GM23248 (cell line): Measurements from ENCODE around the gene IL12RB1. TPM values are rescaled to one million over a fixed set of nuclear protein-coding genes. Genes with fewer than 3 reads are reported as not detected.

ENCODE experiments used
- DNase-seq: peaks from one replicate; pipeline ENCODE4 v3.0.0-alpha.2; 2015
- H2AFZ ChIP-seq: fragments of 200-600 bp; sonication (generic); 2 replicates; pipeline ENCODE4 v1.6.1; 2016; ENCODE audit warnings: antibody characterized with exemption
- H3F3A ChIP-seq: fragments of 200-600 bp; sonication (generic); 2 replicates; pipeline ENCODE4 v1.6.1; 2016; ENCODE audit warnings: mild to moderate bottlenecking, antibody characterized with exemption, mixed run types; ENCODE audit not compliant: insufficient read depth
- H3K27ac ChIP-seq: fragments of 200-600 bp; sonication (generic); 2 replicates; pipeline ENCODE4 v1.5.1; 2016; ENCODE audit warnings: mild to moderate bottlenecking
- H3K27me3 ChIP-seq: fragments of 200-600 bp; sonication (generic); replicated peaks from 2 replicates; pipeline ENCODE4 v1.6.1; 2016; ENCODE audit warnings: mild to moderate bottlenecking; ENCODE audit not compliant: insufficient read depth
- H3K36me3 ChIP-seq: fragments of 200-600 bp; sonication (generic); 2 replicates; pipeline ENCODE4 v1.6.1; 2016; ENCODE audit warnings: low read depth, mild to moderate bottlenecking
- H3K4me1 ChIP-seq: fragments of 200-600 bp; sonication (generic); 2 replicates; pipeline ENCODE4 v1.6.1; 2016; ENCODE audit warnings: mild to moderate bottlenecking; ENCODE audit not compliant: insufficient read depth
- H3K4me2 ChIP-seq: fragments of 200-600 bp; sonication (generic); one replicate; pipeline ENCODE4 v1.6.1; 2016; ENCODE audit warnings: mild to moderate bottlenecking; ENCODE audit not compliant: unreplicated experiment
- H3K4me3 ChIP-seq: fragments of 200-600 bp; sonication (generic); 2 replicates; pipeline ENCODE4 v1.5.1; 2016; ENCODE audit warnings: mild to moderate bottlenecking
- H3K79me2 ChIP-seq: fragments of 200-600 bp; sonication (generic); 2 replicates; pipeline ENCODE4 v1.6.1; 2016; ENCODE audit warnings: mild to moderate bottlenecking; ENCODE audit not compliant: insufficient read depth
- H3K9ac ChIP-seq: fragments of 200-600 bp; sonication (generic); 2 replicates; pipeline ENCODE4 v1.6.1; 2016; ENCODE audit warnings: mild to moderate bottlenecking
- H3K9me2 ChIP-seq: fragments of 200-600 bp; sonication (generic); 2 replicates; pipeline ENCODE4 v1.6.1; 2016; ENCODE audit warnings: mixed run types, mild to moderate bottlenecking, moderate library complexity; ENCODE audit not compliant: insufficient read depth
- H3K9me3 ChIP-seq: fragments of 200-600 bp; sonication (generic); one replicate; pipeline ENCODE4 v1.6.1; 2017; ENCODE audit warnings: low read depth
- H4K20me1 ChIP-seq: fragments of 200-600 bp; sonication (generic); 2 replicates; pipeline ENCODE4 v1.6.0; 2016; ENCODE audit not compliant: insufficient read depth
- EZH2 ChIP-seq: fragments of 200-600 bp; sonication (generic); IDR thresholded peaks from 2 replicates; pipeline ENCODE4 v1.6.1; 2018; ENCODE audit warnings: antibody characterized with exemption, mild to moderate bottlenecking; ENCODE audit not compliant: insufficient read depth, poor library complexity, severe bottlenecking
- EZH2phosphoT487 ChIP-seq: fragments of 200-600 bp; sonication (generic); IDR thresholded peaks from 2 replicates; pipeline ENCODE4 v1.6.1; 2018; ENCODE audit warnings: antibody characterized with exemption, moderate library complexity, mild to moderate bottlenecking, low read depth; ENCODE audit not compliant: insufficient read depth
- WGBS, 2 experiments: methylation state at CpG; one replicate each; pipeline ENCODE4 v1.1.6; 2015 to 2017; ENCODE audit warnings: low lambda C conversion rate in 2 of 2, low coverage in 1 of 2; ENCODE audit errors: missing lambda C conversion rate in 2 of 2; 5-methylcytosine and 5-hydroxymethylcytosine counted together
- in situ Hi-C: fragments of 300-500 bp; cut with MboI; formaldehyde crosslinking; loops from 2 replicates; pipeline ENCODE4 v1.15.0; 2020
- polyA plus RNA-seq: library from polyadenylated mRNA; unstranded; fragments of >200 nt; fragmentation: Nextera tagmentation; extraction: Ambion mirVana; gene quantifications from 2 replicates; pipeline ENCODE4 v1.2.1, GENCODE V29; 2016
- total RNA-seq: library from RNA; depleted of rRNA; stranded (reverse); fragments of >200 nt; shearing (Covaris generic); gene quantifications from 2 replicates; pipeline ENCODE4 v1.2.3, GENCODE V29; 2014

Gene IL12RB1
- total and polyA plus RNA-seq, 2 experiments from 2014 or later = not detected

DNA sequence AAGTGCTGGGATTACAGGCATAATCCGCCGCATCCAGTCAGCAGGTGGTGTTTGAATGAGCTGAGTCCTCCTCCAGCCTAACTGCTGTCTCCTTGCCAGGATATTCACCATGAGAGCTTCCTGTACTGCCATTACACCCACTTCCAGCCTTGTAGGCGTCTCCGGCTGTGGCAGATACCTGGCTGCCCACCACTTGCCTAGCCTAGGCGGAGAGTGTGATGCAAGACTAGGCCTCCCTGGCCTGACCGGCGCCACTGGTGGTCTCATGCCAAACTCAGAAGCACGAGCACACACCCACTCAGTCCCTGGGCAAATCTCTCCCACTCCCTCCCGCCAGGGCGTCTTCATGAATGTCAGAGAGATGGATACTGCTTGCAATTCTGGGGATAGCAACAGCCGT lies 16.6 kb downstream of the IL12RB1 start:
- Histone ChIP-seq H3F3A (no peaks in the 10 kb centered on the region), H3K4me1 (no peaks in the 10 kb centered on the region), H3K9me2 (no peaks in the 10 kb centered on the region), H3K9me3 (no peaks in the 10 kb centered on the region), H3K4me3 (no peak overlapping the region), H3K27me3 (no peaks in the 10 kb centered on the region), H3K27ac (no peak overlapping the region), H4K20me1 (no peaks in the 10 kb centered on the region), H3K79me2 (no peaks in the 10 kb centered on the region), H3K4me2 (no peak overlapping the region), H3K36me3 (no peaks in the 10 kb centered on the region), H3K9ac (no peak overlapping the region), H2AFZ (no peak overlapping the region)
- no peak for DNase-seq
- 42 to 47% methylated on average over 11 of the region's 11 CpGs for WGBS, 2 experiments
- in situ Hi-C loops = no loop called here
- no peak for TF ChIP-seq EZH2phosphoT487
- TF ChIP-seq EZH2 = no peak

DNA sequence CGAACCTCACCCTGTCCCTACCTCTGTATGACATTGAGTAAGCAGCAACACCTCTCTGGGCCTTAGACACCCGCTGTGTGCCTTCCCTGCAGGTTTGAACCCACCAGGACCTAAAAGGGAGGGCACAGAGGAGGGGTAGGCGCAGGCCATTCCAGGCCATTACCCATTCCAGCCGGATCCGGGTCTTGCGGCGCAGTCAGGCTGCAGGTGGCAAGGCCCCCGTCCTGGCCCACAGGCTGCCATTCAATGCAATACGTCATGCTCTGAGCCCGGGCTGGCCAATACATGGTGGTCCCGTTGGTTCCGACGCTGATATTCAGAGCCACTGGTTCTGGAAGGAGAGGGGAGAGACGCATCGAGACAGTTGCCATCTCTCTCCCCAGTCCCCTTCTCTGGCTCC lies 17.4 kb downstream of the IL12RB1 start:
- Histone ChIP-seq H3K36me3 (no peaks in the 10 kb centered on the region), H3K27me3 (no peaks in the 10 kb centered on the region), H3F3A (no peaks in the 10 kb centered on the region), H3K4me2 (no peak overlapping the region), H2AFZ (no peak overlapping the region), H3K4me1 (no peaks in the 10 kb centered on the region), H3K4me3 (no peak overlapping the region), H3K9ac (no peak overlapping the region), H3K9me2 (no peaks in the 10 kb centered on the region), H3K9me3 (no peaks in the 10 kb centered on the region), H3K79me2 (no peaks in the 10 kb centered on the region), H4K20me1 (no peaks in the 10 kb centered on the region), H3K27ac (no peak overlapping the region)
- 60 to 82% methylated on average over 8 to 14 of the region's 15 CpGs for WGBS, 2 experiments
- DNase-seq = no peak
- in situ Hi-C loops = no loop called here
- TF ChIP-seq EZH2phosphoT487 = no peak
- no peak for TF ChIP-seq EZH2

DNA sequence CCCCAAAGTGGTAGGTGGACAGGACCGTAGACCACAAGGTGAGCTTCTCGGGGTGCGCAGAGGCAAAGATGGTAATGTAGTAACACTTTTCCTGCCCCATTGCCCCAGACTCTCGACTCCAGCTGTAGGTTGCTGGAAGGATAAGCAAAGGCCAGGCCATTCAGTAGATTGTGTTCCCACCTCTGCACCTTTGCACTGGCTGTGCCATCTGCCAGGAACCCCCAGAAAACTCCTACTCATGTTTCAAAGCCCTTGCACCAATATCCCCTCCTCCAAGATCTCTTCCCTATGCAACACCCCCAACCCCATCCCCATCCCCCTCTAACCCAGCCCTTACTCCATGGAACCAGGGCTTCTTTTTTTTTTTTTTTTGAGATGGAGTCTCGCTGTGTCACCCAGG lies 18.3 kb downstream of the IL12RB1 start:
- H2AFZ ChIP-seq = no peak overlapping the region
- H3K79me2 ChIP-seq = no peaks in the 10 kb centered on the region
- no peaks in the 10 kb centered on the region for H3K4me1 ChIP-seq
- no peaks in the 10 kb centered on the region for H3K9me2 ChIP-seq
- H3K4me3 ChIP-seq = no peak overlapping the region
- no peak for DNase-seq
- no peaks in the 10 kb centered on the region for H4K20me1 ChIP-seq
- no peaks in the 10 kb centered on the region for H3K9me3 ChIP-seq
- H3F3A ChIP-seq = no peaks in the 10 kb centered on the region
- WGBS, 2 experiments = 83 to 92% methylated on average over 5 of the region's 5 CpGs
- no peak overlapping the region for H3K9ac ChIP-seq
- H3K27ac ChIP-seq = no peak overlapping the region
- TF ChIP-seq EZH2 = no peak
- TF ChIP-seq EZH2phosphoT487 = no peak
- no peaks in the 10 kb centered on the region for H3K36me3 ChIP-seq
- no peak overlapping the region for H3K4me2 ChIP-seq
- no peaks in the 10 kb centered on the region for H3K27me3 ChIP-seq
- in situ Hi-C loops = no loop called here

DNA sequence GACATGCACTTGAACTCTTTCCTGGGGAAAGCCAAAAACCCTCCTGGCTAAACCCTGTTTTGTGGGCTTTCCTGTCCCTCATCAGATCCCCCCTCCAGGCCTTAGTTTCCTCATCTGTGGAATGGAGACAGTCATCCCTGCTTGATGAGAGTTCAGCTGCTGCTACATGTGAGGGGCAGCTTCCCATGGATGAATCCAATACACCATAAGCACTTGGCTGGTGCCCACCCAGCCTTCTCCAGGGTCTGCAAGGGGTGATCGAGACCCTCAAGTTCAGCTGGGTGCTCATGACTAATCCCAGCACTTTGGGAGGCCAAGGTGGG lies 21.6 kb downstream of the IL12RB1 start:
- H3K79me2 ChIP-seq = no peaks in the 10 kb centered on the region
- 67 to 83% methylated on average over 1 of the region's 1 CpG for WGBS, 2 experiments
- no peaks in the 10 kb centered on the region for H3K9me3 ChIP-seq
- no peak overlapping the region for H3K4me2 ChIP-seq
- H3K4me3 ChIP-seq = no peak overlapping the region
- in situ Hi-C loops = no loop called here
- H3K27me3 ChIP-seq = no peaks in the 10 kb centered on the region
- H3F3A ChIP-seq = no peaks in the 10 kb centered on the region
- H2AFZ ChIP-seq = peak overlapping the region; percentile 42; the same call in 1 of the 2 replicates
- TF ChIP-seq EZH2 = no peak
- no peak for TF ChIP-seq EZH2phosphoT487
- H3K27ac ChIP-seq = no peak overlapping the region
- H3K9ac ChIP-seq = no peak overlapping the region
- H3K4me1 ChIP-seq = no peaks in the 10 kb centered on the region
- H3K9me2 ChIP-seq = no peaks in the 10 kb centered on the region
- H4K20me1 ChIP-seq = no peaks in the 10 kb centered on the region
- no peak for DNase-seq
- H3K36me3 ChIP-seq = no peaks in the 10 kb centered on the region

DNA sequence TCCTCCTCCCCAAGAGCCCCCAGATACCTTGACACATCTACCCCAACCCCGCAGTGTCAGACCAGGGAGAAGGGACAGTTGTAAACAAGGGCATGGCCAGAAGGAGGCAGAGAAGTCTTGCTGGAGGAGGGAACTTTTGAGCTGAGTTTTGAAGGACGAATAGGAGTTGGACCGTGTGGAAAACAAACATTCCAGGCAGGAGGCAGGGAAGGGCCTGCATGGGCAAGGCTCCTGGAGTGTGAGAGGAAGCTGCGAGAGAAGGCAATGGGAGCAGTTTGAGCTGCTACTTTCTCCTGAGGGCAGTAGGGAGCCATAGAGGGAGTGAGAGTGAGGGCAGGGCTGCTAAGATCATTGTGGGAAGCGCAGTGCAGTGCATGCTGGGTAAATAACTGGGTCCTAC lies 23.3 kb downstream of the IL12RB1 start:
- Histone ChIP-seq H3K27ac (no peak overlapping the region), H3K79me2 (no peaks in the 10 kb centered on the region), H3K36me3 (no peaks in the 10 kb centered on the region), H2AFZ (no peak overlapping the region), H3K9me3 (no peaks in the 10 kb centered on the region), H3K4me1 (no peaks in the 10 kb centered on the region), H3K9me2 (no peaks in the 10 kb centered on the region), H3F3A (no peaks in the 10 kb centered on the region), H4K20me1 (no peaks in the 10 kb centered on the region), H3K9ac (no peak overlapping the region), H3K4me3 (no peak overlapping the region), H3K27me3 (no peaks in the 10 kb centered on the region), H3K4me2 (no peak overlapping the region)
- no peak for DNase-seq
- TF ChIP-seq EZH2 (no peak), EZH2phosphoT487 (no peak)
- in situ Hi-C loops = no loop called here
- 65 to 69% methylated on average over 5 of the region's 5 CpGs for WGBS, 2 experiments
